Measurements from ENCODE around the gene SULT1C2.

SULT1C2 gene

DNA sequence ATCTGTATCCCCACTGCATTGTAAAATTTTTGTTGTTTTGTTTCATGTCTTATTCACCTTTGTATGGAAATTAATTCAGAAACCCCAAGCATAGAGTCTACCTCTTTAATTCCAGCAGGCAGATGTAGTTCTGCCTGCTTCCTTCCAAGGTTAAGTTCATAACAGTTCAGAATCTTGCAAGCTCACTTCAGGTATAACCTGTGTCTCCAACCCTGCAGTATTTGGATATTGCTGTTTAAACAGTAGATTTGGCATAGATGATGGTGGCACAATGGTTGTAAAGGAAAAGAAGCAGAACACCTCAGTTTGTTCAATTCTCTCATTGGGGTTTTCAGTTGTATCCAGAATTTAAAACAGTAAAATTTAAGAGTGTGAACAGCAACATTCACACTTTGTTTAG is 21.2 kb downstream of the SULT1C2 start:
- TF ChIP-seq, protein P1, sequence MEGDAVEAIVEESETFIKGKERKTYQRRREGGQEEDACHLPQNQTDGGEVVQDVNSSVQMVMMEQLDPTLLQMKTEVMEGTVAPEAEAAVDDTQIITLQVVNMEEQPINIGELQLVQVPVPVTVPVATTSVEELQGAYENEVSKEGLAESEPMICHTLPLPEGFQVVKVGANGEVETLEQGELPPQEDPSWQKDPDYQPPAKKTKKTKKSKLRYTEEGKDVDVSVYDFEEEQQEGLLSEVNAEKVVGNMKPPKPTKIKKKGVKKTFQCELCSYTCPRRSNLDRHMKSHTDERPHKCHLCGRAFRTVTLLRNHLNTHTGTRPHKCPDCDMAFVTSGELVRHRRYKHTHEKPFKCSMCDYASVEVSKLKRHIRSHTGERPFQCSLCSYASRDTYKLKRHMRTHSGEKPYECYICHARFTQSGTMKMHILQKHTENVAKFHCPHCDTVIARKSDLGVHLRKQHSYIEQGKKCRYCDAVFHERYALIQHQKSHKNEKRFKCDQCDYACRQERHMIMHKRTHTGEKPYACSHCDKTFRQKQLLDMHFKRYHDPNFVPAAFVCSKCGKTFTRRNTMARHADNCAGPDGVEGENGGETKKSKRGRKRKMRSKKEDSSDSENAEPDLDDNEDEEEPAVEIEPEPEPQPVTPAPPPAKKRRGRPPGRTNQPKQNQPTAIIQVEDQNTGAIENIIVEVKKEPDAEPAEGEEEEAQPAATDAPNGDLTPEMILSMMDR (IDR thresholded peaks at IDR 0.05; ENCODE audit: borderline replicate concordance, insufficient read depth, low read depth, low read length) = no peak
- H3K4me3 ChIP-seq (ENCODE audit: low read depth, low read length) = no peak overlapping the region

GRCh38 chr2:108314586-108315296 is 26.0 kb downstream of the SULT1C2 start:
- TF ChIP-seq, protein P1 (IDR thresholded peaks at IDR 0.05; ENCODE audit: borderline replicate concordance, insufficient read depth, low read depth, low read length) = no peak
- no peak overlapping the region for H3K4me3 ChIP-seq (ENCODE audit: low read depth, low read length)

DNA sequence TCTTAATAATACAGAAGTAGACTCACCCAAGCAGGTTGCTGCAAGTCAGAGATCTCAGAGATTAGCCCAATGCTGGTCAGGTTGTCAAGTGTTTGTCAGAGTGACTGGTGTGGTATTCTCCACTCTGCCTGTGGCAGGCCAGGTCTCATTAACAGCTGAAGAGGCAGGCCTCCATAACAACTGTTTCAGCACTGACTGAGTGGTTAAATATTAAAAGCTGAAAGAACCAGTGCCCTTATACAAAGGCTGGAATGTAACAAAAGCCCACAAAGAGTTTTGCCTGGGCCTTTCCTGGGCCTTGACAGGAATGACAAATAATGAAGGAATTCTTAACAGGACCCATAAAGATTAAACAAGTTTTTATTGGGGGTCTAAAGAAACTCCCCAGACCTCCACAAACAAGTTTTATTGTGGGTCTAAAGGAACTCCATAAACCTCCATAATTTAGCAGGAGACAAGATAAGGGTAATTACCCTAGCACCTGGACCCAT is 26.8 kb downstream of the SULT1C2 start:
- H3K4me3 ChIP-seq (ENCODE audit: low read depth, low read length) = no peak overlapping the region
- TF ChIP-seq, protein P1 (IDR thresholded peaks at IDR 0.05; ENCODE audit: borderline replicate concordance, insufficient read depth, low read depth, low read length) = no peak

- TF ChIP-seq, protein P1 (IDR thresholded peaks at IDR 0.05; ENCODE audit: borderline replicate concordance, insufficient read depth, low read depth, low read length) = no peak
- no peak overlapping the region for H3K4me3 ChIP-seq (ENCODE audit: low read depth, low read length)
These were observed 27.3 kb downstream of the SULT1C2 start for GRCh38 chr2:108316033-108316432.

DNA sequence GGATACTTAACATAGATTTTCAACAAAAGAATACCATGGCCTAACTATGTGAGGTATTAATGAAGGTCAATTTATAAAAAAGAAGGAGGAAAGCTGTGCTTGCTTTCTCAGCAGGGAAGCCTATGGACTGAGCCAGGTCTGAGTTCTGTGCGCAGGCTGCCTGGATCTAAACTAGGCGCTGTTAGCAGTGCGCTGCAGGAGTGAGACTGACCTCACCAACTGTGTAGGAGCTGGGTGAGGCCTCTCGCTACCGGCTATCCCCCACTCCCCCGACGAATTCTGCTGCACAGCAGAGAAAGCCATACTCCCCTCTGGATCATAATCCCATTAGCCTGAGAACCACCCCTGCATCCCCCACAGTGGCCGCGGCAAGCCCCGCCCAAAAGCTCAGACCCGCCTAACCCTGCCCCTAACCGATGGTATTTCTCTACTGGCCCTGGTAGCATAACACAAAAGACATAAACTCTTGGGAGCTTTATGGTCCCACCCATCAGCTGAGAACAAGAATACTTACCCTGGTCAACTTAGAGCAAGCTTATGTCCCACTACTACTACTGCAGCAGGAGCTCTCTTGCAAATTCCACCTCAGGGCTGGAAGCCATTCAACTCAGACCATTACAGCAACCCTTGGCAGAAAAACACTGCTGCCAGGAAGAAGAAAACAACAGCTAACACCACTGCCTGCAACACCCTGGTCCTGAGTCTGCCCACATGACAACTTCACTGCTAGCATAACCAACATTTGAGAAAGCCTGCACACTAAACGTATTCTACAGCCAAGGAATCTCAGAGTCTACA is 28.0 kb downstream of the SULT1C2 start:
- TF ChIP-seq, protein P1 (IDR thresholded peaks at IDR 0.05; ENCODE audit: borderline replicate concordance, insufficient read depth, low read depth, low read length) = no peak
- H3K4me3 ChIP-seq (ENCODE audit: low read depth, low read length) = no peak overlapping the region

DNA sequence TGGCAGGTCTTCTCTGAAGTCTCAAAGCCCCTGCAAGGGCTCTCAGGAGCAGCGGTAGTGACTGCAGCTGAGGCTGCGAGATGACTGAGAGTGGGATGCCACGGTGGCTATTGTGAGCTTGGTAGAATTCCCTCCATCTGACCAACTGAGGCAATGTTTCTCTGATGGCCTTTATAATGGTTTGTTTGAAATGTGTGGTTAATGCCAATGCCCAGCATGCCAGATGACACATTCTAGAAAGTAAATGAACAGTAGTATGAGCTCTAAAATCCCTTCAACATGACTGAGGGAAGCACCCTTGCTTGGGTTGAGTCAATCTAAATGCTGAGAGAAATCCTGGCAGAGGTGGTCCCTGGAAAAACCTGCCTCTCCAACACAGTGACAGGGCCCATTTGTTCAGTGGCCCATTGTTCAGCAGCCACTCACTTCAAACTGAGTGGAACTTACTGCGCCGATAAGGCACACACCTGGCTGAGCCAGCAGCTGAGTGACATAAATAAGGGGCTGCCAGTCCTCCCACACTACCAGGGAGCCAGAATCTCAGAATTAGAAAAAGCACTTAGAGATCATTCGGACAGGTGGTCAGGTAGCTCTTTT is 31.7 kb downstream of the SULT1C2 start:
- H3K4me3 ChIP-seq (ENCODE audit: low read depth, low read length) = no peak overlapping the region
- TF ChIP-seq, protein P1 (IDR thresholded peaks at IDR 0.05; ENCODE audit: borderline replicate concordance, insufficient read depth, low read depth, low read length) = no peak

Data from GM12875 (cell line).